Measurements from ENCODE around the gene COG3. TPM values are rescaled to one million over a fixed set of nuclear protein-coding genes. Genes with fewer than 3 reads are reported as not detected.

Gene COG3
- total and polyA plus RNA-seq, 2 donors (not counting 3 experiments of a cell fraction or from before 2014, with no cell fraction given) = 18.9 to 27.0 TPM

DNA sequence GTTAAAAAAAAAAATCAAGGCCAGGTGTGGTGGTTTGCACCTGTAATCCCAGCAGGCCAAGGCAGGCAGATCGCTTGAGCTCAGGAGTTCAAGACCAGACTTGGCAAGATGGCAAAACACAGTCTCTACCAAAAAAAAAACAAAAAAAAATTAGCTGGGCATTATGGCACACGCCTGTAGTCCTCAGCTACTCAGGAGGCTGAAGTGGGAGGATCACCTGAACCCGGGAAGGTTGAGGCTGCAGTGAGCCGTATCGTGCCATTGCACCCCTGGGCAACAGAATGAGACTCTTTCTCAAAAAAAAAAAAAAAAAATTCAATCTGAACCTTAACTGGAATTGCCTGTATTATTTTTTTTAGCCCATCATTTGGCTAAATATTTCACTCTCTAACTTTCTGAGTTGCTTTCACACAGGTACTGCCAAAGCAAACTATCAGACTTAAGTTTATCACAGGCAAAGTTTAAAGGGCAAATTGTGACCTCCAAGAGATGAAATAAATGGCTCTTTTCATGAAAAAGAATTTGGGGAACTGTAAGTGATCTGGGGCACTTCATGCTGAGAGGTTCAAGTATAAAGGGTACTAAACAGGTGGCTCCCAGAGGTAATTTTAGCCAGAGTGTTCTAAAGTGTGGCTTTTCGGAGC, 31.9 kb upstream of the COG3 start:
- H3K9me1 ChIP-seq (replicated peaks; ENCODE audit: control insufficient read depth, extremely low read depth, insufficient read depth, low read length) = no peaks in the 10 kb centered on the region
- no peak for TF ChIP-seq FOS (IDR thresholded peaks at IDR 0.05; ENCODE audit: borderline replicate concordance, insufficient read depth, low read length)
- TF ChIP-seq POLR2AphosphoS5 (IDR thresholded peaks at IDR 0.05; ENCODE audit: insufficient read depth, low read depth, low read length) = no peak
- no peak for TF ChIP-seq MAX (IDR thresholded peaks at IDR 0.05; ENCODE audit: insufficient read depth, insufficient read length)
- TF ChIP-seq JUN (IDR thresholded peaks at IDR 0.05; ENCODE audit: borderline replicate concordance, insufficient read depth, insufficient read length, low read depth) = no peak
- no peak for TF ChIP-seq CTCF (IDR thresholded peaks at IDR 0.05; ENCODE audit: extremely low read depth in 1 of 2, insufficient read depth in 1 of 2, low read depth in 1 of 2, low read length in 2 of 2)
- no peak for TF ChIP-seq GATA2 (IDR thresholded peaks at IDR 0.05; ENCODE audit: insufficient read depth, insufficient read length, low read depth, low read length)
- TF ChIP-seq EZH2 (IDR thresholded peaks at IDR 0.05; ENCODE audit: borderline replicate concordance, low read depth, low read length, severe bottlenecking) = no peak
- no peak for TF ChIP-seq POLR2A (IDR thresholded peaks at IDR 0.05; ENCODE audit: low read depth, low read length)
- TF ChIP-seq MYC (IDR thresholded peaks at IDR 0.05; ENCODE audit: low read depth, low read length) = no peak
- H4K20me1 ChIP-seq (replicated peaks; ENCODE audit: control insufficient read depth, extremely low read depth, insufficient read depth, low read length) = no peaks in the 10 kb centered on the region
- no peak overlapping the region for H3K4me3 ChIP-seq (replicated peaks in 1 of 3; ENCODE audit: insufficient read depth in 1 of 3, low read depth in 1 of 3, low read length in 3 of 3)
- intact Hi-C loops (cut with micrococcal nuclease) (no loop called here), dilution Hi-C loops (cut with MboI; ENCODE audit: extremely low pct_ligation_motif_present, low sequenced_read_pairs) (no loop called here)
- no peak overlapping the region for H2AFZ ChIP-seq (ENCODE audit: low read depth, low read length)
- ChIA-PET CTCF (interaction anchor here (1.5 kb wide), 1 partner anchor 15 kb away, joined by 3 read pairs; the partner anchor contains the start of gene SLC25A30), POLR2A (no interaction called here)
- no TSS peak for BruUV-seq (replicated peaks)
- H3K27me3 ChIP-seq (ENCODE audit: control insufficient read depth in 2 of 2, insufficient read depth in 2 of 2, low read length in 2 of 2) = no peaks in the 10 kb centered on the region
- H3K36me3 ChIP-seq (ENCODE audit: control insufficient read depth in 2 of 2, extremely low read depth in 1 of 2, insufficient read depth in 2 of 2, low read length in 2 of 2) = no peaks in the 10 kb centered on the region
- FAIRE-seq = no peak
- H3K9me3 ChIP-seq (replicated peaks; ENCODE audit: control insufficient read depth, insufficient read depth, low read length) = no peaks in the 10 kb centered on the region
- no peaks in the 10 kb centered on the region for H3K4me1 ChIP-seq (ENCODE audit: control insufficient read depth, extremely low read depth, insufficient read depth, low read length)
- H3K4me2 ChIP-seq (ENCODE audit: insufficient read depth, low read length) = no peak overlapping the region
- no peak for DNase-seq (ENCODE audit: low read depth, low spot score)
- H3K79me2 ChIP-seq (ENCODE audit: control insufficient read depth, insufficient read depth, low read length) = no peaks in the 10 kb centered on the region
- no peak overlapping the region for H3K27ac ChIP-seq (ENCODE audit: insufficient read depth, low read depth, low read length)
- no peak overlapping the region for H3K9ac ChIP-seq (replicated peaks; ENCODE audit: extremely low read depth, insufficient read depth, low read length)
